ENCODE data around the gene BCAS1. TPM values are rescaled to one million over a fixed set of nuclear protein-coding genes. Genes with fewer than 3 reads are reported as not detected.

BCAS1 gene
- total and polyA plus RNA-seq, 10 donors = 0.23 to 1.3 (median 0.55) TPM; not detected in 2

- DNase-seq = no peak
- Histone ChIP-seq H3K9me3 (no peaks in the 10 kb centered on the region), H3K4me3 (no peak overlapping the region), H3K4me1 (peaks cover 13 to 74% (median 39%) of the 10 kb centered on the region in 6 donors), H3K27me3 (replicated peaks in 1 of 7) (no peaks in the 10 kb centered on the region), H3K36me3 (no peaks in the 10 kb centered on the region), H3K27ac (peak overlapping the region in 1 of 8 donors; percentile 92)
- intact Hi-C loops (cut with DNase I; ENCODE audit: low total_unique reads) = loop anchor here (10.0 kb wide), 1 partner anchor 336 kb away; no protein-coding TSS in a partner anchor
- 74 to 98% (median 82%) methylated on average over 6 of the region's 6 CpGs for WGBS, 5 donors
- no peak for TF ChIP-seq POLR2AphosphoS5 (IDR thresholded peaks at IDR 0.05)
- TF ChIP-seq, protein P1, sequence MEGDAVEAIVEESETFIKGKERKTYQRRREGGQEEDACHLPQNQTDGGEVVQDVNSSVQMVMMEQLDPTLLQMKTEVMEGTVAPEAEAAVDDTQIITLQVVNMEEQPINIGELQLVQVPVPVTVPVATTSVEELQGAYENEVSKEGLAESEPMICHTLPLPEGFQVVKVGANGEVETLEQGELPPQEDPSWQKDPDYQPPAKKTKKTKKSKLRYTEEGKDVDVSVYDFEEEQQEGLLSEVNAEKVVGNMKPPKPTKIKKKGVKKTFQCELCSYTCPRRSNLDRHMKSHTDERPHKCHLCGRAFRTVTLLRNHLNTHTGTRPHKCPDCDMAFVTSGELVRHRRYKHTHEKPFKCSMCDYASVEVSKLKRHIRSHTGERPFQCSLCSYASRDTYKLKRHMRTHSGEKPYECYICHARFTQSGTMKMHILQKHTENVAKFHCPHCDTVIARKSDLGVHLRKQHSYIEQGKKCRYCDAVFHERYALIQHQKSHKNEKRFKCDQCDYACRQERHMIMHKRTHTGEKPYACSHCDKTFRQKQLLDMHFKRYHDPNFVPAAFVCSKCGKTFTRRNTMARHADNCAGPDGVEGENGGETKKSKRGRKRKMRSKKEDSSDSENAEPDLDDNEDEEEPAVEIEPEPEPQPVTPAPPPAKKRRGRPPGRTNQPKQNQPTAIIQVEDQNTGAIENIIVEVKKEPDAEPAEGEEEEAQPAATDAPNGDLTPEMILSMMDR (IDR thresholded peaks at IDR 0.05 in 8 of 11, conservative IDR thresholded peaks at IDR 0.05 in 3 of 11) = no peak
- TF ChIP-seq POLR2A (IDR thresholded peaks at IDR 0.05) = no peak
Observed at GRCh38 chr20:53911301-53911700, 159.1 kb downstream of the BCAS1 start.

DNA sequence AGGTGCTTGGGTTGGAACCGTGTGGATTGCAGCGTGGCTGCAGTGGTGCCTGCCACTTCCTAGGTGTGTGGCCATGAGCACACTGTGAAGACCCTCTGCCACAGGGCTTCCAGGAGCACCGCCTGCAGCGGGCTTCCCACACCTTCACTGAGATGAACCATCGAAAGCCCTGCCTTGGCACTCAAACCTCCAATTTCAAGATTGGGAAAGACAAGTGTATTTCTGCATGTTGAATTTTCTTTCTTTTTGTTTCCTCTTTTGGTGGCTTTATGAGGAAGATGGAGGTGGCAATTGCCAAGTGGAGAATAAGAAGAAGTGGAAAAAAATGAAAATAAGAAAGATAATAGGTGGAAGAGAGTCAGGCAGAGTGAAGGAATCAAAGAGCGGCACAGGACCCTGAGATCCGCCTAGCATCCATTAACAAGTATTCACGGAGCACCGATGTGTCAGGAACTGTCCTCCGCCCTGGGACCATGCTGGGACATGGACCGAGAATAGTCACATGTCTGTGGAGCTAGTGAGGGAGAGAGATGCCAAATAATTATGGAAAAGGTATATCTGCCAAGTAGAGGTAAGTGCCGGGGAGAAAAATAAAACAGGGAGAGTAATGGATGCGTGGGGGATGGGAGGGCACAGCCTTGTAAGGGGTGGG, 159.9 kb downstream of the BCAS1 start:
- peak overlapping the region in 1 of 8 donors; percentile 20 for H3K4me3 ChIP-seq
- peaks cover 9 to 76% (median 36%) of the 10 kb centered on the region in 6 donors for H3K4me1 ChIP-seq
- intact Hi-C loops (cut with DNase I; ENCODE audit: low total_unique reads) = loop anchor here (10.0 kb wide), 1 partner anchor 336 kb away; no protein-coding TSS in a partner anchor
- H3K36me3 ChIP-seq = no peaks in the 10 kb centered on the region
- H3K27me3 ChIP-seq (replicated peaks in 1 of 7) = no peaks in the 10 kb centered on the region
- no peak for DNase-seq
- 84 to 93% (median 89%) methylated on average over 13 of the region's 13 CpGs for WGBS, 5 donors
- H3K9me3 ChIP-seq = no peaks in the 10 kb centered on the region
- peak overlapping the region in 7 of 8 donors; percentile 51 to 92 (median 75) for H3K27ac ChIP-seq
- no peak for TF ChIP-seq POLR2A (IDR thresholded peaks at IDR 0.05)
- no peak for TF ChIP-seq POLR2AphosphoS5 (IDR thresholded peaks at IDR 0.05)
- TF ChIP-seq, protein P1 (IDR thresholded peaks at IDR 0.05 in 8 of 11, conservative IDR thresholded peaks at IDR 0.05 in 3 of 11) = no peak

DNA sequence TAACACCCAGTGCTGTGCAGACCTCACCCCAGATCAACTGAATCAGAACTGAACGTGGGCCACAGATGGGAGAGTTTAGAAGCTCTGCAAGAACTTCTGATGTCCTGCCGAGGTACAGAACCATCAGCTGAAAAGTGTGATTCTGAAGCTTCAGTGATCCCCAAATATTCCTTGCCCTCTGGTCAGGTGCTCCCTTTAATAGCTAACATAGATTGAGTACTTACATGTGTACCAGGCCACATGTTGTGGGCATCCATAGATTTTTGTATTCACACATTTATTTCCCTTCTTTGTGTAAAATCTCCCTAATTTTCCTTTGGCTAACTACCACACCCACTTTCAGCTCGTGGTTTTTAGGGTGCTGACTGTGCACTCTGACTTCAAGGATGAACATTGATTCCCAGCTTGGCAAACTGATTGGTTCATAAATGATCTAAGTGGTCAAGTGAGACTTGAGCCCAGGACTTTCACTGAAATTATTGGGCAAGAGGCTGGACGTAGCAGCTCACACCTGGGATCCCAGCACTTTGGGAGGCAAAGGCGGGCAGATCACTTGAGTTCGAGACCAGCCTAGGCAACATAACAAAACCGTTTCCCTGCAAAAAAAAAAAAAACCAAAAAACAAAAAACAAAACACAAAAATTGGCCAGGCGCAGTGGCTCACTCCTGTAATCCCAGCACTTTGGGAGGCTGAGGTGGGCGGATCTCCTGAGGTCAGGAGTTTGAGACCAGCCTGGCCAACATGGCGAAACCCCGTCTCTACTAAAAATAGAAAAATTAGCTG, 162.2 kb downstream of the BCAS1 start:
- Histone ChIP-seq H3K4me1 (peaks cover 0 to 68% (median 24%) of the 10 kb centered on the region in 6 donors), H3K27me3 (replicated peaks in 1 of 7) (no peaks in the 10 kb centered on the region), H3K27ac (peak overlapping the region in 6 of 8 donors; percentile 41 to 92 (median 78)), H3K9me3 (no peaks in the 10 kb centered on the region), H3K4me3 (peak overlapping the region in 1 of 8 donors; percentile 11), H3K36me3 (no peaks in the 10 kb centered on the region)
- WGBS, 5 donors = 83 to 91% (median 89%) methylated on average over 11 of the region's 11 CpGs
- TF ChIP-seq POLR2AphosphoS5 (IDR thresholded peaks at IDR 0.05) (no peak), POLR2A (IDR thresholded peaks at IDR 0.05) (no peak)
- TF ChIP-seq, protein P1 (IDR thresholded peaks at IDR 0.05 in 8 of 11, conservative IDR thresholded peaks at IDR 0.05 in 3 of 11) = no peak
- DNase-seq = no peak
- intact Hi-C loops (cut with DNase I; ENCODE audit: low total_unique reads) = no loop called here

- H3K36me3 ChIP-seq = no peaks in the 10 kb centered on the region
- 81 to 93% (median 86%) methylated on average over 5 of the region's 5 CpGs for WGBS, 5 donors
Observed at GRCh38 chr20:53905820-53906191, 164.6 kb downstream of the BCAS1 start.

More at GRCh38 chr20:53905820-53906191, 164.6 kb downstream of the BCAS1 start:
- TF ChIP-seq POLR2AphosphoS5 (IDR thresholded peaks at IDR 0.05) (no peak), POLR2A (IDR thresholded peaks at IDR 0.05) (no peak)
- TF ChIP-seq, protein P1 (IDR thresholded peaks at IDR 0.05 in 8 of 11, conservative IDR thresholded peaks at IDR 0.05 in 3 of 11) = no peak
- peak overlapping the region in 7 of 8 donors; percentile 65 to 92 (median 85) for H3K27ac ChIP-seq
- intact Hi-C loops (cut with DNase I; ENCODE audit: low total_unique reads) = no loop called here
- peaks cover 0 to 89% (median 32%) of the 10 kb centered on the region in 6 donors for H3K4me1 ChIP-seq
- H3K4me3 ChIP-seq = peak overlapping the region in 1 of 8 donors; percentile 55
- H3K27me3 ChIP-seq (replicated peaks in 1 of 7) = no peaks in the 10 kb centered on the region
- DNase-seq = no peak
- no peaks in the 10 kb centered on the region for H3K9me3 ChIP-seq
